ENCODE data around the gene GPR150. TPM values are rescaled to one million over a fixed set of nuclear protein-coding genes. Genes with fewer than 3 reads are reported as not detected.
A peak's percentile ranks its signal among the peaks of the same experiment; 100 is the strongest.

Gene GPR150
- total and polyA plus RNA-seq, 9 of the 15 experiments (the other 6 are each of a cell fraction or from before 2014, with no cell fraction given), result not detected

DNA sequence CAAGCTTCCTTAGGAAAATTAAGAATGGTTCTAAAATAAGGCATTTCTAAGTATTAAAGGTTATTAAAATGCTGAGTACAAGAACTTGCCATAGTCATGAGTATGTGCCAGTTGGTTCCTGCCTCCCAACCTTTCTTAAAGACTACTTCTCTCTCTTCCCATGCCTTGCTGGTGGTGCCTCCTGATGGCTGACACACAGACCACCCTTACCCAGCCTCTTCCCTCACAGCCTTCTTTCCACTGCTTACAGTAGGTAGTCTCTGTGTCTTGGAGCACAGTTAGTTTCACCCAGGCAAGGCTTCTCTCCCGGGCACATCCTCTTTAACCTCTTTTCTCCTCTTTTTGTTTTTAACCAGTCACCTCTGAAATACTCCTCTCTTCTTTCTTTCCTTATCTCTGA, 20.6 kb upstream of the GPR150 start:
- Histone ChIP-seq H3K36me3 (ENCODE audit: control insufficient read depth, insufficient read depth, low read length) (peaks cover 7% of the 10 kb centered on the region; the same call in 1 of the 3 replicates), H3K79me2 (ENCODE audit: control insufficient read depth, insufficient read depth, low read length) (no peaks in the 10 kb centered on the region), H4K20me1 (replicated peaks; ENCODE audit: control insufficient read depth, insufficient read depth, low read length) (no peaks in the 10 kb centered on the region), H2AFZ (ENCODE audit: low read depth, low read length) (no peak overlapping the region), H3K4me1 (replicated peaks in 1 of 2; ENCODE audit: control insufficient read depth in 2 of 2, insufficient read depth in 2 of 2, low read length in 2 of 2) (no peaks in the 10 kb centered on the region), H3K9ac (ENCODE audit: insufficient read depth in 1 of 2, low read depth in 2 of 2, low read length in 2 of 2) (no peak overlapping the region), H3K9me1 (ENCODE audit: control insufficient read depth, insufficient read depth, low read length) (no peaks in the 10 kb centered on the region), H3K4me3 (no peak overlapping the region), H3K4me2 (ENCODE audit: insufficient read depth, low read length) (no peak overlapping the region), H3K27me3 (ENCODE audit: control insufficient read depth in 2 of 2, insufficient read depth in 2 of 2, low read length in 2 of 2) (no peaks in the 10 kb centered on the region), H3K9me3 (replicated peaks; ENCODE audit: control insufficient read depth, insufficient read depth, low read depth, low read length) (no peaks in the 10 kb centered on the region), H3K27ac (ENCODE audit: extremely low read depth, low read depth, low read length) (no peak overlapping the region)
- DNase-seq (ENCODE audit: extremely low read depth in 1 of 4, low spot score in 3 of 4), result no peak
- WGBS (ENCODE audit: insufficient coverage, low coverage, missing lambda C conversion rate), result 29% methylated on average over 1 of the region's 1 CpG
- ChIA-PET POLR2A (no interaction called here), CTCF (ENCODE audit: low intra/inter-chr PET ratio) (no interaction called here)
- in situ Hi-C loops (cut with MboI), result no loop called here
- FAIRE-seq, result no peak
- intact Hi-C loops (cut with micrococcal nuclease), result no loop called here
- BruUV-seq (replicated peaks), result no TSS peak
- peak; percentile 63 for ATAC-seq
- TF ChIP-seq, protein P1, sequence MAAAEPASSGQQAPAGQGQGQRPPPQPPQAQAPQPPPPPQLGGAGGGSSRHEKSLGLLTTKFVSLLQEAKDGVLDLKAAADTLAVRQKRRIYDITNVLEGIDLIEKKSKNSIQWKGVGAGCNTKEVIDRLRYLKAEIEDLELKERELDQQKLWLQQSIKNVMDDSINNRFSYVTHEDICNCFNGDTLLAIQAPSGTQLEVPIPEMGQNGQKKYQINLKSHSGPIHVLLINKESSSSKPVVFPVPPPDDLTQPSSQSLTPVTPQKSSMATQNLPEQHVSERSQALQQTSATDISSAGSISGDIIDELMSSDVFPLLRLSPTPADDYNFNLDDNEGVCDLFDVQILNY (CRISPR knock-in tag; IDR thresholded peaks at IDR 0.05), result no peak
- TF ChIP-seq BRF1 (IDR thresholded peaks at IDR 0.05; ENCODE audit: borderline replicate concordance, extremely low read depth, insufficient read length), result no peak
- no peak for TF ChIP-seq ETV5 (CRISPR knock-in tag; IDR thresholded peaks at IDR 0.05; ENCODE audit: low read depth)
- TF ChIP-seq CBFB (CRISPR knock-in tag; IDR thresholded peaks at IDR 0.05), result no peak
- TF ChIP-seq NFATC3 (IDR thresholded peaks at IDR 0.05), result no peak
- TF ChIP-seq, protein P2, sequence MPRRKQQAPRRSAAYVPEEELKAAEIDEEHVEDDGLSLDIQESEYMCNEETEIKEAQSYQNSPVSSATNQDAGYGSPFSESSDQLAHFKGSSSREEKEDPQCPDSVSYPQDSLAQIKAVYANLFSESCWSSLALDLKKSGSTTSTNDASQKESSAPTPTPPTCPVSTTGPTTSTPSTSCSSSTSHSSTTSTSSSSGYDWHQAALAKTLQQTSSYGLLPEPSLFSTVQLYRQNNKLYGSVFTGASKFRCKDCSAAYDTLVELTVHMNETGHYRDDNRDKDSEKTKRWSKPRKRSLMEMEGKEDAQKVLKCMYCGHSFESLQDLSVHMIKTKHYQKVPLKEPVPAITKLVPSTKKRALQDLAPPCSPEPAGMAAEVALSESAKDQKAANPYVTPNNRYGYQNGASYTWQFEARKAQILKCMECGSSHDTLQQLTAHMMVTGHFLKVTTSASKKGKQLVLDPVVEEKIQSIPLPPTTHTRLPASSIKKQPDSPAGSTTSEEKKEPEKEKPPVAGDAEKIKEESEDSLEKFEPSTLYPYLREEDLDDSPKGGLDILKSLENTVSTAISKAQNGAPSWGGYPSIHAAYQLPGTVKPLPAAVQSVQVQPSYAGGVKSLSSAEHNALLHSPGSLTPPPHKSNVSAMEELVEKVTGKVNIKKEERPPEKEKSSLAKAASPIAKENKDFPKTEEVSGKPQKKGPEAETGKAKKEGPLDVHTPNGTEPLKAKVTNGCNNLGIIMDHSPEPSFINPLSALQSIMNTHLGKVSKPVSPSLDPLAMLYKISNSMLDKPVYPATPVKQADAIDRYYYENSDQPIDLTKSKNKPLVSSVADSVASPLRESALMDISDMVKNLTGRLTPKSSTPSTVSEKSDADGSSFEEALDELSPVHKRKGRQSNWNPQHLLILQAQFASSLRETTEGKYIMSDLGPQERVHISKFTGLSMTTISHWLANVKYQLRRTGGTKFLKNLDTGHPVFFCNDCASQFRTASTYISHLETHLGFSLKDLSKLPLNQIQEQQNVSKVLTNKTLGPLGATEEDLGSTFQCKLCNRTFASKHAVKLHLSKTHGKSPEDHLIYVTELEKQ (CRISPR knock-in tag; IDR thresholded peaks at IDR 0.05), result no peak
